Loucy (cell line): Measurements from ENCODE around the gene COL11A2.

Experiments
- CTCF ChIP-seq: fragments of 200-600 bp; sonication (generic); conservative IDR thresholded peaks from 2 replicates; pipeline ENCODE4 v1.5.1; 2014; ENCODE audit warnings: mild to moderate bottlenecking, antibody characterized with exemption, low read length
- EZH2phosphoT487 ChIP-seq: fragments of 200-600 bp; IDR thresholded peaks from 2 replicates; pipeline ENCODE4 v1.6.1; 2018; ENCODE audit warnings: antibody characterized with exemption, mild to moderate bottlenecking, moderate library complexity, borderline replicate concordance

GRCh38 chr6:33117811-33118277 lies 74.4 kb downstream of the COL11A2 start:
- TF ChIP-seq CTCF (no peak), EZH2phosphoT487 (no peak)
